MM.1S (cell line): Measurements from ENCODE around the gene CROCC2.

Source experiments
- CTCF ChIP-seq: fragments of 300-600 bp; sonication (generic); IDR thresholded peaks from 2 replicates; pipeline ENCODE4 v1.5.1; 2016; ENCODE audit warnings: antibody characterized with exemption, low read length, mixed read lengths
- EZH2 ChIP-seq: fragments of 300-600 bp; sonication (generic); optimal IDR thresholded peaks from 2 replicates; pipeline ENCODE3; 2017; ENCODE audit warnings: low read depth, mild to moderate bottlenecking, antibody characterized with exemption, low read length, mixed read lengths
- EZH2phosphoT487 ChIP-seq: fragments of 300-600 bp; sonication (generic); IDR thresholded peaks from 2 replicates; pipeline ENCODE4 v1.6.1; 2018; ENCODE audit warnings: antibody characterized with exemption, low read length

- no peak for TF ChIP-seq CTCF
- TF ChIP-seq EZH2: no peak
- TF ChIP-seq EZH2phosphoT487: no peak
These were observed 24.6 kb downstream of the CROCC2 start for GRCh38 chr2:240930631-240931318.
